Stomach (tissue), 9 donors: Measurements from ENCODE around the gene SEPHS1. TPM values are rescaled to one million over a fixed set of nuclear protein-coding genes. Genes with fewer than 3 reads are reported as not detected.

Experiments
- DNase-seq, 2 donors: peaks; one replicate each; pipeline versions ENCODE4 v3.0.0 to v3.0.0-alpha.2; 2013 to 2019
- H3K27ac ChIP-seq, 5 donors: fragments of 200-600 bp in 4 of 5; sonication (generic) in 4 of 5; one replicate each; pipeline ENCODE4 v1.5.1; 2013 to 2019; ENCODE audit warnings: mild to moderate bottlenecking in 1 of 5, moderate library complexity in 1 of 5
- H3K27me3 ChIP-seq, 3 donors: fragments of 200-600 bp; sonication (generic); one replicate each; pipeline ENCODE4 v1.5.1; 2017 to 2019; ENCODE audit warnings: mixed run types in 1 of 3
- H3K36me3 ChIP-seq, 4 donors: fragments of 200-600 bp; sonication (generic); 1 replicate in 3 of 4; 2 replicates in 1 of 4; pipeline ENCODE4 v1.5.1; 2016 to 2019
- H3K4me1 ChIP-seq, 4 donors: fragments of 200-600 bp; sonication (generic); one replicate each; pipeline ENCODE4 v1.5.1; 2016 to 2019
- H3K4me3 ChIP-seq, 4 donors: fragments of 200-600 bp; sonication (generic) in 3 of 4; one replicate each; pipeline ENCODE4 v1.5.1; 2016 to 2019; ENCODE audit warnings: mild to moderate bottlenecking in 1 of 4
- H3K9me3 ChIP-seq, 4 donors: fragments of 200-600 bp; sonication (generic); one replicate each; pipeline ENCODE4 v1.5.1; 2016 to 2019
- EP300 ChIP-seq: sonication (generic); formaldehyde crosslinking; IDR thresholded peaks from one replicate; pipeline ENCODE4 v1.6.1; 2017; ENCODE audit warnings: antibody characterized with exemption
- POLR2A ChIP-seq, 4 donors: fragments of 450-650 bp; IDR thresholded peaks; one replicate each; pipeline ENCODE4 v1.6.1; 2016; ENCODE audit warnings: antibody characterized with exemption in 4 of 4, control low read depth in 2 of 4, mild to moderate bottlenecking in 1 of 4, moderate library complexity in 1 of 4
- POLR2AphosphoS5 ChIP-seq, 3 donors: sonication (generic); formaldehyde crosslinking; IDR thresholded peaks; one replicate each; pipeline ENCODE4 v1.6.1; 2016; ENCODE audit warnings: antibody characterized with exemption in 3 of 3
- WGBS, 5 donors: extraction: QIAGEN DNeasy Blood & Tissue Kit in 3 of 5; methylation state at CpG; one replicate each; pipeline versions ENCODE4 v1.1.5 to v1.1.7; 2013 to 2018; 5-methylcytosine and 5-hydroxymethylcytosine counted together
- intact Hi-C: fragments of 100-400 bp; cut with DNase I; formaldehyde crosslinking; loops from one replicate; pipeline ENCODE4 v1.15.1; 2023; ENCODE audit warnings: low total_unique reads
- polyA plus RNA-seq, 3 donors: library from polyadenylated mRNA; stranded (reverse); fragments of 200-250 nt; gene quantifications; one replicate each; pipeline ENCODE4 v1.2.3, GENCODE V29; 2013
- total RNA-seq, 5 donors: library from RNA; depleted of rRNA; stranded (reverse); fragments of >200 nt; gene quantifications; one replicate each; pipeline versions ENCODE4 v1.1.0 to v1.2.3, GENCODE V29; 2014 to 2016
- TF ChIP-seq, protein P1 (sequence below), 7 experiments: fragments of 450-650 bp in 4 of 7; fragments of 200-600 bp in 3 of 7; sonication (generic) in 3 of 7; IDR thresholded peaks; one replicate each; pipeline ENCODE4 v1.5.1; 2016 to 2019; ENCODE audit warnings: antibody characterized with exemption in 7 of 7, control low read depth in 2 of 7, mild to moderate bottlenecking in 1 of 7
- donor health status: healthy with polysubstance abuse.
- donor health status: Bipolar disorder and iron deficiency.
- donor health status: healthy.

SEPHS1 gene
- total and polyA plus RNA-seq, 8 donors: 15.2 to 63.0 (median 21.6) TPM

DNA sequence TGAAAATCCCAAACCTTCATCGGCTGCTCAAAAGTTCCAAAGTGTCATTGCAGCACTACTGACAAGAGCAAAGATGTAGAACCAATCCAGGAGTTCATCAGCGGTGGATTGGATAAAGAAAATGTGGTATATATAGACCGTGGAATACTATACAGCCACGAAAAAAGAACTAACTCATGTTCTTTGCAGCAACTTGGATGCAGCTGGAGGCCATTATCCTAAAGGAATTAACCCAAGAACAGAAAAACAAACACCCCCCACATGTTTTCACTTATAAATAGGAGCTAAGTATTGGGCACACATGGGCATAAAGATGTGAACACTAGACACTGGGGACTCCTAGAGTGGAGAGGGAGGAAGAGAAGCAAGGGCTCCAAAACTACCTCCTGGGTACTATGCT is 79.8 kb downstream of the SEPHS1 start:
- intact Hi-C loops: no loop called here
- Histone ChIP-seq H3K4me1 (peaks cover 0 to 21% (median 14%) of the 10 kb centered on the region in 4 donors), H3K4me3 (no peak overlapping the region), H3K36me3 (no peaks in the 10 kb centered on the region), H3K9me3 (no peaks in the 10 kb centered on the region), H3K27ac (no peak overlapping the region), H3K27me3 (no peaks in the 10 kb centered on the region)
- DNase-seq: no peak
- TF ChIP-seq POLR2A (IDR thresholded peaks at IDR 0.05): no peak
- no peak for TF ChIP-seq EP300
- TF ChIP-seq POLR2AphosphoS5 (IDR thresholded peaks at IDR 0.05): no peak
- TF ChIP-seq, protein P1, sequence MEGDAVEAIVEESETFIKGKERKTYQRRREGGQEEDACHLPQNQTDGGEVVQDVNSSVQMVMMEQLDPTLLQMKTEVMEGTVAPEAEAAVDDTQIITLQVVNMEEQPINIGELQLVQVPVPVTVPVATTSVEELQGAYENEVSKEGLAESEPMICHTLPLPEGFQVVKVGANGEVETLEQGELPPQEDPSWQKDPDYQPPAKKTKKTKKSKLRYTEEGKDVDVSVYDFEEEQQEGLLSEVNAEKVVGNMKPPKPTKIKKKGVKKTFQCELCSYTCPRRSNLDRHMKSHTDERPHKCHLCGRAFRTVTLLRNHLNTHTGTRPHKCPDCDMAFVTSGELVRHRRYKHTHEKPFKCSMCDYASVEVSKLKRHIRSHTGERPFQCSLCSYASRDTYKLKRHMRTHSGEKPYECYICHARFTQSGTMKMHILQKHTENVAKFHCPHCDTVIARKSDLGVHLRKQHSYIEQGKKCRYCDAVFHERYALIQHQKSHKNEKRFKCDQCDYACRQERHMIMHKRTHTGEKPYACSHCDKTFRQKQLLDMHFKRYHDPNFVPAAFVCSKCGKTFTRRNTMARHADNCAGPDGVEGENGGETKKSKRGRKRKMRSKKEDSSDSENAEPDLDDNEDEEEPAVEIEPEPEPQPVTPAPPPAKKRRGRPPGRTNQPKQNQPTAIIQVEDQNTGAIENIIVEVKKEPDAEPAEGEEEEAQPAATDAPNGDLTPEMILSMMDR (IDR thresholded peaks at IDR 0.05): no peak
- 70 to 95% (median 82%) methylated on average over 4 of the region's 4 CpGs for WGBS, 5 donors

Other genes with a start within 250 kb of the SEPHS1 start
- 10 to 100 TPM; 32.6 to 68.3 (median 43.4) TPM for gene OPTN, start 248.1 kb downstream of the SEPHS1 start, total RNA-seq
- 10 to 100 TPM; 33.0 to 82.3 (median 38.4) TPM for gene OPTN, start 248.1 kb downstream of the SEPHS1 start, polyA plus RNA-seq
- gene MCM10, start 186.7 kb downstream of the SEPHS1 start, total RNA-seq: 1 to 10 TPM; 2.3 to 7.6 (median 4.6) TPM
- gene MCM10, start 186.7 kb downstream of the SEPHS1 start, polyA plus RNA-seq: under 1 TPM; 0.31 to 0.93 (median 0.58) TPM
- gene UCMA, start 113.9 kb downstream of the SEPHS1 start, total RNA-seq: not detected
- not detected for gene UCMA, start 113.9 kb downstream of the SEPHS1 start, polyA plus RNA-seq
- 10 to 100 TPM in 2 of 5 donors, 1 to 10 TPM in 2, under 1 TPM in 1; 0.58 to 20.9 (median 9.6) TPM for gene PHYH, start 48.2 kb downstream of the SEPHS1 start, total RNA-seq
- gene PHYH, start 48.2 kb downstream of the SEPHS1 start, polyA plus RNA-seq: 10 to 100 TPM; 19.3 to 65.5 (median 34.4) TPM
- gene BEND7, start 180.7 kb upstream of the SEPHS1 start, total RNA-seq: 10 to 100 TPM; 19.6 to 32.1 (median 23.5) TPM
- gene BEND7, start 180.7 kb upstream of the SEPHS1 start, polyA plus RNA-seq: 10 to 100 TPM in 1 of 3 donors, 1 to 10 TPM in 2; 4.6 to 11.1 (median 9.6) TPM
- 10 to 100 TPM; 15.6 to 51.8 (median 31.9) TPM for gene PRPF18, start 238.7 kb upstream of the SEPHS1 start, total RNA-seq
- 10 to 100 TPM in 2 of 3 donors, 1 to 10 TPM in 1; 9.8 to 26.0 (median 17.5) TPM for gene PRPF18, start 238.7 kb upstream of the SEPHS1 start, polyA plus RNA-seq